ENCODE data around the gene TNKS2. TPM values are rescaled to one million over a fixed set of nuclear protein-coding genes. Genes with fewer than 3 reads are reported as not detected.

TNKS2 gene
- total and polyA plus RNA-seq, 8 donors, result 5.2 to 22.6 (median 14.3) TPM

DNA sequence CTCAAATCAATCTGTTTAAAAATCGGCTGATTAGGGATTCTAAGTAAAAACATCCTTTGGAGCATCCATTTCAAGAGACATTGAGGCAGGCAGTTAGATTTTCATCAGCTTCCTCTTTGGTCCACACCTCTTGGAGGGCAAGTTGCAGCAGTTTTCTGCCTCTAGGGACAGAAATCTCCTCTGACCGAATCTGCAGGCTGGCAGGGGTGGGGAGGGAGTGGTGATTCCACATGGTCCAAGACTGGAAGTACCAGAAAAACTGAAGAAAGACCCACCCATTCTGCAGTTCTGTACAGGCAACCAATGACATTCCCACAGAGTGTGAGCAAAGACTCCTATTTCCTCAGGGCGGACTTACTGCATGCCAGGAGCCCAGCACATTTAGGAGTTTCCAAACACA is 82.1 kb downstream of the TNKS2 start:
- no peak for DNase-seq
- FAIRE-seq, result no peak
- TF ChIP-seq CTCF (IDR thresholded peaks at IDR 0.05), result no peak
- WGBS, 2 donors, result 40 to 42% methylated on average over 3 of the region's 3 CpGs
- no peaks in the 10 kb centered on the region for H3K4me1 ChIP-seq
- H3K9me3 ChIP-seq, result no peaks in the 10 kb centered on the region
- H3K4me3 ChIP-seq, result no peak overlapping the region
- intact Hi-C loops (cut with DNase I), result no loop called here
- H3K27me3 ChIP-seq, result no peaks in the 10 kb centered on the region
- no peak for ATAC-seq
- no peaks in the 10 kb centered on the region for H3K36me3 ChIP-seq
- no peak overlapping the region for H3K27ac ChIP-seq

DNA sequence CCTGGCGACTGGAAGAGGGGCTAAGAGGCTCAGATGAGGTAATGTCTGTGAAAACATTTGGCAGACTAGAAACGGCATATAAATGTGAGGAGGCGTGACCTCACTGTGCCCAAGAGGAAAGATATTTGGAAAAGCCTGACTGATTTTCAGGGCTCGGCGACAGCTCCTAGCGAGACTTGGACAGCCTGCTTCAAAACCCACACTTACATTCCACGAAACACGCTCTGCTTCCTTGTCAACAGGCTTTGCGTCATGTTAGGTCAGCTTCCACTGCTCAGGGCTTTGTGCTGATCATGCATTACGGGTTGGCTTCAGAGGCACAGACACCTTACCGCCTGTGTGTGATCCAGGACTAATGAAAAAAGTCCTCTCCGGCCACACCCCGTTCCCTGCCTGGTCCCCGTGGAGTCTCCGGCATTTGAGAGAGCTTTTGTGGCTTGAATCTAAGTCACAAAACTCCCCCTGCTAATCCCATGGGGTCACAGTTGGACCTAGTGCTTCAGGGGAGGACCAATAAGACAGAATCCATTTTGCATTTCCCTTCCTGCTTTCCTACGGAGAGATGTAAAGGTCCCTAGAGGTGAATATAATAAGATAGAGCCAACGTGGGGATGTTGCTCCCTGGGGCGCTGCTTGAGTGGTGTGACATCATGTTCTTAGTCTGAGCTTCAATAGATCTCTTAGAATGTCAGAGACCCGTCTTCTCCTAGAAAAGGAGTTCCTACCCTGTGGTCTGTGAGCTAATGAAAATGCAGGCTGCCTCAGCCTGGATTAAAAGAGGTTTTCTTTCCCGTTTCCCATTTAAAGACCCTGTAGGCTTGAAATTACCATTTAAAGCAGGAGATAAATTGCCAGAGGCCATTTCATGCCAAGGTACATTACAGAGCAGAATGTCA is 85.6 kb downstream of the TNKS2 start:
- H3K4me1 ChIP-seq, result peaks cover 0 to 9% (median 0%) of the 10 kb centered on the region in 3 donors
- H3K27ac ChIP-seq, result no peak overlapping the region
- TF ChIP-seq CTCF (IDR thresholded peaks at IDR 0.05), result no peak
- FAIRE-seq, result no peak
- no peaks in the 10 kb centered on the region for H3K9me3 ChIP-seq
- H3K4me3 ChIP-seq, result peak overlapping the region in 1 of 4 donors; percentile 20
- peak; percentile 80 to 89 (median 82) for ATAC-seq
- no peaks in the 10 kb centered on the region for H3K36me3 ChIP-seq
- peak in 4 of 6 donors; percentile 9 to 37 (median 27) for DNase-seq
- 31 to 35% methylated on average over 20 of the region's 20 CpGs for WGBS, 2 donors
- intact Hi-C loops (cut with DNase I), result no loop called here
- peaks cover 0 to 6% (median 0%) of the 10 kb centered on the region in 4 donors for H3K27me3 ChIP-seq

DNA sequence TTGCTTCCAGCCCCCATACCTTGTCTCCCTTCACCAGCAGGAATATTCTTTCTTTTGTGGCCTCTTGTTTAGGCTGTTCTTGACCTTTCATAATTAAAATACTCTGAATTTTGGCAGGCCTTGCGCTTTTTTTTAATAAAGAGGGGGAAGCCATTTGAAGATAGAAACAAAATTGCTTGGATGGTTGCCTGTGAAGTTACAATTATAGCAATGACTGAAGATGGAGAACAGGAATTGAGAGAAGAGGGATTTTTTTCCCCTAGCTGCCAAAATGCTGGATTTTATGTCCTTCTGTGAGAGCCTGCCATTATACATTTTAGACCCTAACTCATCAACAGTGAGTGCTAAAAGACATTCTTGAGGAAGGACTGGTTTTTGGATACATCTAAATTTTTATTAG is 86.3 kb downstream of the TNKS2 start:
- no peak for TF ChIP-seq CTCF (IDR thresholded peaks at IDR 0.05)
- H3K4me1 ChIP-seq, result peaks cover 0 to 9% (median 0%) of the 10 kb centered on the region in 3 donors
- intact Hi-C loops (cut with DNase I), result no loop called here
- 82 to 84% methylated on average over 1 of the region's 1 CpG for WGBS, 2 donors
- ATAC-seq (no peak), FAIRE-seq (no peak), DNase-seq (no peak)
- H3K9me3 ChIP-seq, result no peaks in the 10 kb centered on the region
- no peak overlapping the region for H3K27ac ChIP-seq
- no peak overlapping the region for H3K4me3 ChIP-seq
- no peaks in the 10 kb centered on the region for H3K36me3 ChIP-seq
- peaks cover 0 to 6% (median 0%) of the 10 kb centered on the region in 4 donors for H3K27me3 ChIP-seq

- peaks cover 0 to 6% (median 0%) of the 10 kb centered on the region in 4 donors for H3K27me3 ChIP-seq
- TF ChIP-seq CTCF (IDR thresholded peaks at IDR 0.05), result no peak
- no peak overlapping the region for H3K4me3 ChIP-seq
- WGBS, 2 donors, result 97 to 98% methylated on average over 9 of the region's 9 CpGs
- DNase-seq (no peak), FAIRE-seq (no peak), ATAC-seq (no peak)
- H3K27ac ChIP-seq, result no peak overlapping the region
- H3K9me3 ChIP-seq, result no peaks in the 10 kb centered on the region
- H3K4me1 ChIP-seq, result peaks cover 0 to 9% (median 0%) of the 10 kb centered on the region in 3 donors
- H3K36me3 ChIP-seq, result no peaks in the 10 kb centered on the region
- intact Hi-C loops (cut with DNase I), result no loop called here
These were observed 87.3 kb downstream of the TNKS2 start for GRCh38 chr10:91885362-91886079.
